Bronchial epithelial cell (primary cell): ENCODE data around the gene TSHZ3. TPM values are rescaled to one million over a fixed set of nuclear protein-coding genes. Genes with fewer than 3 reads are reported as not detected.

Source experiments
- DNase-seq: peaks from one replicate; pipeline ENCODE4 v3.0.0-alpha.2; 2010; ENCODE audit warnings: low read depth
- FAIRE-seq: peaks from 2 replicates; lab custom pipeline; 2011; peaks lifted over from hg19 to GRCh38; lab: Jason Lieb, UNC
- H3K27me3 ChIP-seq: 2 replicates; pipeline ENCODE4 v1.5.1; 2011; ENCODE audit warnings: low read length; ENCODE audit not compliant: control insufficient read depth, insufficient read depth
- H3K36me3 ChIP-seq: 2 replicates; pipeline ENCODE4 v1.5.1; 2011; ENCODE audit warnings: low read length; ENCODE audit not compliant: control insufficient read depth, insufficient read depth
- H3K4me3 ChIP-seq: 2 replicates; pipeline ENCODE4 v1.5.1; 2011; ENCODE audit warnings: mild to moderate bottlenecking, low read depth, low read length, control low read depth
- total RNA-seq: library from RNA; depleted of rRNA; stranded (reverse); fragments of >200 nt; gene quantifications from 2 replicates; pipeline ENCODE4 v1.2.1, GENCODE V29; 2014
- TF ChIP-seq, protein P1 (sequence below): IDR thresholded peaks from 2 replicates; pipeline ENCODE4 v1.5.1; 2011; ENCODE audit warnings: mild to moderate bottlenecking, moderate library complexity, low read length, control low read depth, inconsistent platforms; ENCODE audit not compliant: insufficient read depth, severe bottlenecking

Gene TSHZ3
- total RNA-seq, 1 donor from 2014 or later: 1.6 TPM

DNA sequence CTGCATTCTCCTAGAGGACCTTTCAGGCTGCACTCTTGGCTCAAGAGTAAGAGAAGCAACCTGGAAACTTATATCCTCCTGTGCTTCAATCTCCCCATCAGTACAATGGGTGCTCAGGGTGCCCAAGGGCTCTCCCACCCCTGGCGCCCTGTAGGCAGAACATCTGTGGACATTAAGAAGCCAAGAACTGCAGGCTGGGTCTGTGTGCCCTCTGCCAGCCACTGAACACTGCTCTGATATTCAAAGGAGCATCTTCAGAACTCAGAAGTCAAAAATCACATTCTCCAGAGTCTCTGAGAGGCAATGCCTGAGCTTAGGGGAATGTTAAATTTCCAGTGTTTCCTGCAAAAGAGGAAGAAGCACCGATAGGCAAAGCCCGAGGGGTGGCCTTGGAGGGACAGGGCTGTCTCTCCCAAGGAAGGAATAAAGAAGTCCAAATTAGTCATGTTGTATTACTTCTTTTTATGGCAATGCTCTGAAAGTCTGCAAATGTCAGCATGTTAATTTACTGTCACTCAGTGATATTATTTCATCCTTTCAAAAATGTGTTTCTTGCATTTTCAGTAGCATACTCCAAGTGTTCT lies 88.1 kb downstream of the TSHZ3 start:
- no peak for FAIRE-seq

DNA sequence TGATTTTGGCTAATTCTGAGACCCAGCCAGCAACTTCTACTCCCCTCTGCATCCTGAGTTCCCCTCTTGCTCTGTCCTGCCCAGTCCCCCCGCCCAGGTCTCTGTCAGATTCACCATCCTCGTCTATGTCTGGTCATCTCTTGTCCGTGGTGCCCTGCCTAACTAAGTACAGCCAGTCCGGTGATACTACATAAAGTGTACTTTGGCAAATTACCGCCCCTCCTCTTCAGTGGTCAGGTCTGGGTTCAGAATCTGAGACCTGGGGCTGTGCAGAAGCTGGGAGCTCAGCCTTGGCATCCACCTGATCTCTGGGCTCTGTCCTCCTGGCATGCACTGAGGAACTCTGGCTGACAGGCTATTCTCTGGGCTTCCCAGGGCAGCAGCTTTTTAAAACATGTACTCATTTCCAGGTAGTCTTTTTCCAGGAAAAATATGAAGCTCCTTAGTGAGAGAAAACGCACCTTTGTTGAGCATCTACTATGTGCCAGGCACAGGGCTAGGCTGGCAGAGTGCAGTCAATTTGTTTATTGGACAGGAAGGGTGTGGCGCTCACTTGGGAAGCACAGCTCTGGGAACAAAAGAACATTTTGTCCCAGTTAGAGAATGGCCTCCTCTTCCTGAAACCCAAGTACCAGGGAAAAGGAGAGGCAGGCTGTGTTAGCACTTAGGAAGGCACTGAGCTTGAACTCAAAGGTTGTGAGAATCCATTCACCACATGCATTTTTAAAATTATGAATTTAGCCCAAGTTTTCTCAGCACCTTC lies 88.9 kb downstream of the TSHZ3 start:
- DNase-seq: no peak
- H3K4me3 ChIP-seq: no peak overlapping the region
- TF ChIP-seq, protein P1, sequence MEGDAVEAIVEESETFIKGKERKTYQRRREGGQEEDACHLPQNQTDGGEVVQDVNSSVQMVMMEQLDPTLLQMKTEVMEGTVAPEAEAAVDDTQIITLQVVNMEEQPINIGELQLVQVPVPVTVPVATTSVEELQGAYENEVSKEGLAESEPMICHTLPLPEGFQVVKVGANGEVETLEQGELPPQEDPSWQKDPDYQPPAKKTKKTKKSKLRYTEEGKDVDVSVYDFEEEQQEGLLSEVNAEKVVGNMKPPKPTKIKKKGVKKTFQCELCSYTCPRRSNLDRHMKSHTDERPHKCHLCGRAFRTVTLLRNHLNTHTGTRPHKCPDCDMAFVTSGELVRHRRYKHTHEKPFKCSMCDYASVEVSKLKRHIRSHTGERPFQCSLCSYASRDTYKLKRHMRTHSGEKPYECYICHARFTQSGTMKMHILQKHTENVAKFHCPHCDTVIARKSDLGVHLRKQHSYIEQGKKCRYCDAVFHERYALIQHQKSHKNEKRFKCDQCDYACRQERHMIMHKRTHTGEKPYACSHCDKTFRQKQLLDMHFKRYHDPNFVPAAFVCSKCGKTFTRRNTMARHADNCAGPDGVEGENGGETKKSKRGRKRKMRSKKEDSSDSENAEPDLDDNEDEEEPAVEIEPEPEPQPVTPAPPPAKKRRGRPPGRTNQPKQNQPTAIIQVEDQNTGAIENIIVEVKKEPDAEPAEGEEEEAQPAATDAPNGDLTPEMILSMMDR: no peak
- no peaks in the 10 kb centered on the region for H3K36me3 ChIP-seq
- no peak for FAIRE-seq
- H3K27me3 ChIP-seq: no peaks in the 10 kb centered on the region

More for the DNA sequence above, 88.1 kb downstream of the TSHZ3 start:
- no peaks in the 10 kb centered on the region for H3K27me3 ChIP-seq
- no peak for DNase-seq
- H3K36me3 ChIP-seq: no peaks in the 10 kb centered on the region
- no peak overlapping the region for H3K4me3 ChIP-seq
- TF ChIP-seq, protein P1: no peak

DNA sequence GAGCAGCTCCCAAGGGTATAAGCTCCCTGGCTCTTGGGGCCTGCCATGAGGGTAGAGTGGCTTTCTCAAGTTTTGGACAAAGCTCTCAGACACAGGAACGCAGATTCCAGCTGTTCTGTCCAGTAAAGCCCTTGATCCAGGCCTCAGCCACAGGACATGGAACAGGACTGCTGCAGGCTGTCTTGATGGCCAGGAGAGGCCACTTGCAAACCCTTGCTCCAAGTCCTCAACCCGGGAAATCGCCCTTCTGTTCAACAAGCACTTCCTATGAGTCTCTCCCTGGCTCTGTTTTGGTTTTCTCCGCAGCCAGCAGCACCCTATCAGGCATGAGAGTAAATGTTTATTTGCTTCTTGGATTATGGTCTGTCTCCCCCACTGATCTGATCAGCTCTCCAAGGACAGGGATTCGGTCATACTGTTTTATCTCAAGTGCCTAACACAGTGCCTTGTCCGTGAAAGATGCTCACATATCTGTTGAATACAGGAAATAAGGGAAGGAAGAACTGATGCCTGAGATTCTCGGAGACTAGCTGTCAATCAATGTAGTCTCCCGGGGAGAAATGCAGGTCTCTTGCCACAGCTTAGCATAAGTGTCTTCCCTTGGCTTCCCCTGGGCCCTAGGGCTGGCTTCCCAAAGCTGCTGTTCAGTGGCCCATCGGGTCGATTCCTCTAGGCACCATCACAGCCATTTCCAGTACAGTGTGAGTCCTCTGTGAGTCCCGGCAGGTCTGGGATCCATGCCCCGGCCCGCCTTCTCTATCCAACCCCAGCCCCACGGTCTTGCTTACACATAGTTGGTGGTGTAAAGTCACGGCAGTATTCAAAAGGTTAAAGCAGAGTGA lies 90.8 kb downstream of the TSHZ3 start:
- FAIRE-seq (no peak), DNase-seq (no peak)
- no peaks in the 10 kb centered on the region for H3K36me3 ChIP-seq
- H3K27me3 ChIP-seq: no peaks in the 10 kb centered on the region
- TF ChIP-seq, protein P1: no peak
- H3K4me3 ChIP-seq: no peak overlapping the region

DNA sequence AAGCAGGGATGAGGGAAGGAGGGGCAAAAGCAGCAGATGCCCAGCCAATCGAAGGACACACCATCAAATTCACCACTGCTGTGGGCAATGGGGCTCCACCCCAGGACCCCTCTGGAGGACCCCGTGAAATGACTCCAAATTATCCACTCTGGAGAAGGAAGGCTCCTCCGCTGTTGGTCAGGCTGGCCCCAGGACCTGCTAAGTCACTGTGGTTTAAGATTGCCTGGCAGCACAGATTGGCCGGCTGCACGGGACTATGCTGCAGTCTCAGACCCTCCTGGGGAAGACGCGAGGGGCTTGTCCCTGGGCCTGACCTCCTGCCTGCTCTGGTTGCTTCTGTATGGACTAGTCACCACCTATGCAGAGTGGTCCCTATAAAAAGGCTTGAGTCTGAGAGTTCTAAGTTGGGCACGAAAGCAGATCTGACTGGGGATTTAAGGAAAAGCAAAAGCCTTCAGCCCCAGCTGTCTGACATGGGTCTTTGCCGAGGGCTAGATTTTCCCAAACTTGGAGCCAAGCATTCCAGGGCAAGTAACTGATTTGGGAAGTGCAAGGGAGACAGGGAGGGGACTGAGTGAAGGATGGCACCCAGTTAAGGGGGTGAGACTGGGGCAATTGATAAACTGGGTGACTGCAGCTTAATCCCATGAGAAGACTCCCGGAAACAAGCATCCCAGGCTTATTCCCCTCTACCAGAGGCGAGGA lies 91.7 kb downstream of the TSHZ3 start:
- no peak overlapping the region for H3K4me3 ChIP-seq
- FAIRE-seq (no peak), DNase-seq (no peak)
- H3K36me3 ChIP-seq: no peaks in the 10 kb centered on the region
- no peaks in the 10 kb centered on the region for H3K27me3 ChIP-seq
- TF ChIP-seq, protein P1: no peak

DNA sequence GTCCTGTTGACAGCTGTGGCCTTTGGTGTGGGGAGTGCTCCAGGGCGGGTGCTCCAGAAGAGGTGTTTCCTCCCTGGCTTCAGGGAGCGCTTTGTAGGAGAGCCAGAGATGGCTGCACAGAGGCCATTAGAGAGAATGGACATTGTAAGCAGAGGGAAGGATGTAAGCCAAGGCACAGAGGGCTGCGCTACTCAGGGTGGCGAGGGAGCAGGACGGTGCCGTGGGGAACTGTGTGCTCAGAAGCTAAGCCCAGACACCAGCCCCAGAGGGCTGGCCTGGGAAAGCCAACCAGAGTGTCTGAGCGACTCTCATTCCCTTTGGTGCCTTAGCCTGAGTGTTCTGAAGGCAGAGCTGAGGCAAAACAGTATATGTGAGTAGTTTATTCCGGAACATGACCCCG lies 92.2 kb downstream of the TSHZ3 start:
- TF ChIP-seq, protein P1: no peak
- FAIRE-seq: no peak
- no peak overlapping the region for H3K4me3 ChIP-seq
- no peak for DNase-seq
- no peaks in the 10 kb centered on the region for H3K36me3 ChIP-seq
- no peaks in the 10 kb centered on the region for H3K27me3 ChIP-seq
